Stimulated activated naive B cell treated with anti-CD40 and anti-IgM and Interleukin-4, amounts not matched to agents 10 μg/mL and 1 μg/mL and 100 μg/mL, for 72 hours (primary cell): Measurements from ENCODE around the gene SLITRK6.
A peak's percentile ranks its signal among the peaks of the same experiment; 100 is the strongest.
"Not testable (repeated sequence)": the region's sequence is repeated elsewhere in the genome, so short reads cannot be mapped to it uniquely, and the experiment has no call there.

Experiments used
- ATAC-seq, 2 donors: fragments of 150-1000 bp; cut with Tn5 transposase; replicated peaks; 2 replicates each; pipeline ENCODE4 v1.10.0; 2021; ENCODE audit warnings: moderate library complexity in 1 of 2
- DNase-seq: peaks from one replicate; pipeline ENCODE4 v3.0.0; 2021
- H3K27ac Mint-ChIP-seq: one replicate; pipeline ENCODE4 v1.8.0; 2022; ENCODE audit warnings: mild to moderate bottlenecking, mixed read lengths
- H3K27me3 Mint-ChIP-seq, 2 donors: one replicate each; pipeline ENCODE4 v1.8.0; 2022; ENCODE audit warnings: mixed read lengths in 2 of 2
- H3K36me3 Mint-ChIP-seq, 2 donors: one replicate each; pipeline ENCODE4 v1.8.0; 2022; ENCODE audit warnings: mixed read lengths in 2 of 2, mild to moderate bottlenecking in 1 of 2
- H3K4me1 Mint-ChIP-seq, 2 donors: one replicate each; pipeline ENCODE4 v1.8.0; 2022; ENCODE audit warnings: mixed read lengths in 2 of 2, mild to moderate bottlenecking in 1 of 2
- H3K4me3 Mint-ChIP-seq, 2 donors: one replicate each; pipeline ENCODE4 v1.8.0; 2022; ENCODE audit warnings: mild to moderate bottlenecking in 2 of 2, mixed read lengths in 2 of 2, moderate library complexity in 1 of 2
- H3K9me3 Mint-ChIP-seq, 2 donors: one replicate each; pipeline ENCODE4 v1.8.0; 2022; ENCODE audit warnings: mixed read lengths in 2 of 2, mild to moderate bottlenecking in 1 of 2

The SLITRK6 gene

GRCh38 chr13:85785205-85785604 is 14.0 kb downstream of the SLITRK6 start:
- Mint-ChIP-seq H3K4me3 (no peak overlapping the region), H3K36me3 (no peaks in the 10 kb centered on the region), H3K9me3 (no peaks in the 10 kb centered on the region), H3K4me1 (no peaks in the 10 kb centered on the region), H3K27me3 (no peaks in the 10 kb centered on the region), H3K27ac (no peak overlapping the region)
- DNase-seq (no peak), ATAC-seq (no peak)

- no peak overlapping the region for H3K4me3 Mint-ChIP-seq
- no peak overlapping the region for H3K27ac Mint-ChIP-seq
- ATAC-seq, result peak; percentile 77 to 84
- peaks cover 5 to 9% of the 10 kb centered on the region in 2 donors for H3K9me3 Mint-ChIP-seq
- H3K36me3 Mint-ChIP-seq, result no peaks in the 10 kb centered on the region
- DNase-seq, result no peak
- no peaks in the 10 kb centered on the region for H3K27me3 Mint-ChIP-seq
- peaks cover 1 to 20% of the 10 kb centered on the region in 2 donors for H3K4me1 Mint-ChIP-seq
Measured at GRCh38 chr13:85772367-85772766, 26.9 kb downstream of the SLITRK6 start.

GRCh38 chr13:85771856-85772255 is 27.4 kb downstream of the SLITRK6 start:
- H3K4me1 Mint-ChIP-seq, result peaks cover 1 to 20% of the 10 kb centered on the region in 2 donors
- H3K9me3 Mint-ChIP-seq, result peaks cover 5 to 9% of the 10 kb centered on the region in 2 donors
- H3K36me3 Mint-ChIP-seq, result no peaks in the 10 kb centered on the region
- ATAC-seq (peak; percentile 56 to 68), DNase-seq (no peak)
- no peak overlapping the region for H3K4me3 Mint-ChIP-seq
- no peak overlapping the region for H3K27ac Mint-ChIP-seq
- H3K27me3 Mint-ChIP-seq, result no peaks in the 10 kb centered on the region

- H3K36me3 Mint-ChIP-seq, result no peaks in the 10 kb centered on the region
- H3K9me3 Mint-ChIP-seq, result peaks cover 0 to under 1% of the 10 kb centered on the region in 2 donors
- ATAC-seq (no peak), DNase-seq (no peak)
- peaks cover 1 to 20% of the 10 kb centered on the region in 2 donors for H3K4me1 Mint-ChIP-seq
- no peak overlapping the region for H3K4me3 Mint-ChIP-seq
- H3K27me3 Mint-ChIP-seq, result no peaks in the 10 kb centered on the region
- no peak overlapping the region for H3K27ac Mint-ChIP-seq
Measured at GRCh38 chr13:85768946-85769345, 30.3 kb downstream of the SLITRK6 start.

- DNase-seq, result no peak
- ATAC-seq, result no peak
- Mint-ChIP-seq H3K4me1 (no peaks in the 10 kb centered on the region), H3K27ac (no peak overlapping the region), H3K9me3 (no peaks in the 10 kb centered on the region), H3K36me3 (no peaks in the 10 kb centered on the region), H3K4me3 (no peak overlapping the region), H3K27me3 (no peaks in the 10 kb centered on the region)
Measured at GRCh38 chr13:85755123-85755522, 44.1 kb downstream of the SLITRK6 start.

- not testable (repeated sequence) for H3K27me3 Mint-ChIP-seq, DNase-seq, ATAC-seq, H3K4me1 Mint-ChIP-seq, H3K9me3 Mint-ChIP-seq, H3K27ac Mint-ChIP-seq, H3K4me3 Mint-ChIP-seq, H3K36me3 Mint-ChIP-seq
Measured at GRCh38 chr13:85743201-85743770, 55.9 kb downstream of the SLITRK6 start.
